ENCODE data around the gene GSN. TPM values are rescaled to one million over a fixed set of nuclear protein-coding genes. Genes with fewer than 3 reads are reported as not detected.

Gene GSN
- total RNA-seq, 1 donor from 2014 or later = 2.9 TPM

DNA sequence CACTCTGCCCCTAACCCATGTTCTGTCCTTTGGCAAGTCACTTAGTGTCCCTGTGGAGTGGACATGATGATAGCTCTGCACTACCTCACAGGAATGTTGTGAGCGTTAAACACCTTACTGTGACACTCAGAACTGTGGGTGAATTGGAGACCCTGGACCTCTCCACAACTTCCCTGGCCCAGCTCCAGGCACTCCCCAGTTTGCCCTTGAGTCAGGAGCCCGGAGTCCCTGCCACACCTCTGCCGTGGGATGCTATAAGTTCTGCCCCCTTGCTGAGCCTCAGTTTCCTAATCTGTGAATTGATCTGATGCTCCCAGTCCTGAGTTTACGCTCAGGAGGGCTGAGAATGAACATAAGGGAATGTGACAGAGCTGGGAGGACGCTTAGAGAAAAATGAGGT, 34.4 kb downstream of the GSN start:
- intact Hi-C loops (cut with micrococcal nuclease) = no loop called here

DNA sequence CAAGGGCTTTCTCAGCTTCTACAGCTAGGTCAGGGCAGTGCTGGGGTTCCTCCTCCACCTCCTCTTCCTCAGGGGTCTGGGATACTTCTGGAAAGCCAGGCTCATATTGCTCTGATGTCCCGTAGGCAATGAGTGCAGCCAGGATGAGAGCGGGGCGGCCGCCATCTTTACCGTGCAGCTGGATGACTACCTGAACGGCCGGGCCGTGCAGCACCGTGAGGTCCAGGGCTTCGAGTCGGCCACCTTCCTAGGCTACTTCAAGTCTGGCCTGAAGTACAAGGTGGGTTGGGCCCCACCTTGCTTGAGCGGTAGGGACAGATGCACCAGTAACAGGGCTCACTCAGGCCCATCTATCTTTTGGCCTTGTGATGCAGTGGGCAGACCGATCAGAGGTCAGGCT, 34.8 kb downstream of the GSN start:
- intact Hi-C loops (cut with micrococcal nuclease) = no loop called here

GRCh38 chr9:121303456-121304451, 35.8 kb downstream of the GSN start:
- intact Hi-C loops (cut with micrococcal nuclease) = no loop called here

- intact Hi-C loops (cut with micrococcal nuclease) = no loop called here
These were observed 36.7 kb downstream of the GSN start for GRCh38 chr9:121304707-121305106.

- intact Hi-C loops (cut with micrococcal nuclease) = no loop called here
These were observed 37.5 kb downstream of the GSN start for GRCh38 chr9:121305269-121305994.

GRCh38 chr9:121307976-121308375, 40.0 kb downstream of the GSN start:
- intact Hi-C loops (cut with micrococcal nuclease) = no loop called here

GRCh38 chr9:121308765-121309164, 40.8 kb downstream of the GSN start:
- intact Hi-C loops (cut with micrococcal nuclease) = no loop called here

DNA sequence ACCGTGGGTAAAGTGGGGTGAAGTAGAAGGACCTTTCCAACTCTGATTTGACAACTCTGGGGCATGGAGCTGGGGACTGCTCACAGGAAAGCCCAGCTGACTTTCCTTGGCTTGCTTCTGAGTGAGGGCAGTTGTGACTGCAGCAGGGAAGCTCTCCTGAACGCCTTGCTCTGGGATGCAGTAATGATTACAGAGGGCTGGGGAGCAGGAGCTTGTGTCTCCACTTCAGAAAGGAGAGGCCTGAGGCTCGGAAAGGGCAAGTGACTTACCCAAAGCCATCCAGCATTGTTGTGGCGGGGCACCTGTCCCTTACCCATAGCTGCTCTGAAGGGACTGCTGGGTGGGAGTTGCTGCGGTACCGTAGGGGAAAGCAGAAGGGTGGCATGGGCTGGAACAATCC, 41.2 kb downstream of the GSN start:
- intact Hi-C loops (cut with micrococcal nuclease) = no loop called here

GRCh38 chr9:121309833-121310425, 42.0 kb downstream of the GSN start:
- intact Hi-C loops (cut with micrococcal nuclease) = no loop called here

DNA sequence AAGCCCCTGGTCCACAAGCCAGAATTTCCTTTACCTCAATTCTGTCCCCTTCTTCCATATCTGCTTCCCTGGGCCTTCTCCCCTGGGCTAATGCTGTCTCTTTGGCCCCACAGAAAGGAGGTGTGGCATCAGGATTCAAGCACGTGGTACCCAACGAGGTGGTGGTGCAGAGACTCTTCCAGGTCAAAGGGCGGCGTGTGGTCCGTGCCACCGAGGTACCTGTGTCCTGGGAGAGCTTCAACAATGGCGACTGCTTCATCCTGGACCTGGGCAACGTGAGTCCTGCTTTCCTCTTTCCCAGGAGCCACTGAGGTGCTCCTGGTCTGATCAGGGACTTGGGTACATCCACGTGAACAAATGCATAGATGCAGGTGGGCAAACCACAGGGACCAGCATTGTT, 42.6 kb downstream of the GSN start:
- intact Hi-C loops (cut with micrococcal nuclease) = no loop called here

- intact Hi-C loops (cut with micrococcal nuclease) = no loop called here
These were observed 44.2 kb downstream of the GSN start for GRCh38 chr9:121312169-121312568.

GRCh38 chr9:121313458-121314152, 45.6 kb downstream of the GSN start:
- intact Hi-C loops (cut with micrococcal nuclease) = no loop called here

GRCh38 chr9:121316378-121316777, 48.4 kb downstream of the GSN start:
- intact Hi-C loops (cut with micrococcal nuclease) = no loop called here

GRCh38 chr9:121316852-121317373, 49.0 kb downstream of the GSN start:
- intact Hi-C loops (cut with micrococcal nuclease) = no loop called here

GRCh38 chr9:121317737-121318630, 50.0 kb downstream of the GSN start:
- intact Hi-C loops (cut with micrococcal nuclease) = no loop called here

DNA sequence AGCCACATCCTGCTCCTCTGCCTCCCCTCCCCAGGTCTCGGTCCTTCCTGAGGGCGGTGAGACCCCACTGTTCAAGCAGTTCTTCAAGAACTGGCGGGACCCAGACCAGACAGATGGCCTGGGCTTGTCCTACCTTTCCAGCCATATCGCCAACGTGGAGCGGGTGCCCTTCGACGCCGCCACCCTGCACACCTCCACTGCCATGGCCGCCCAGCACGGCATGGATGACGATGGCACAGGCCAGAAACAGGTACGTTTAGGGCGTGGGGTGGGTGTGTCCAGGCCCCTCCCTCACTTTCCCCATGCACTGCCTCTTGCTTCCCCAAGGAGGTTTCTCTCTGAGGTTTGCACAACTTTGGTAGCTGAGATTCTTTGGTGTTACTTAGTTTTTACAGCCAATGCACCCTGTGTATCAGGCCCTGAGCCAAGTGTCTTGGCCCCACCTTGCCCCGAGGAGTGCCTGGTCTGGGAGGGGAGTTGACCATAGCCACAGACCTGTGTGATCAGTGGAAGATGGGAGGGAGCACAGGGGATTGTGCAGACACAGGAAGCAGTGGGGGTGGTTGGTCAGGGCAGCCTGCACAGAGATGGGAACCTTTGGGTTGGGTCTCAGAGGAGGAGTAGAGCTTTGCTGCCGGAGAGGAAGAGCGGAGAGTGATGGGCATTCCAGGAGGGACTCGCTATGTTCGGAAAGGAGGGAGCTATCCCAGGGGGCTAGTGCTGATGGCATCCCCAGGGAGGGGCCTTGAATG, 50.8 kb downstream of the GSN start:
- intact Hi-C loops (cut with micrococcal nuclease) = no loop called here

DNA sequence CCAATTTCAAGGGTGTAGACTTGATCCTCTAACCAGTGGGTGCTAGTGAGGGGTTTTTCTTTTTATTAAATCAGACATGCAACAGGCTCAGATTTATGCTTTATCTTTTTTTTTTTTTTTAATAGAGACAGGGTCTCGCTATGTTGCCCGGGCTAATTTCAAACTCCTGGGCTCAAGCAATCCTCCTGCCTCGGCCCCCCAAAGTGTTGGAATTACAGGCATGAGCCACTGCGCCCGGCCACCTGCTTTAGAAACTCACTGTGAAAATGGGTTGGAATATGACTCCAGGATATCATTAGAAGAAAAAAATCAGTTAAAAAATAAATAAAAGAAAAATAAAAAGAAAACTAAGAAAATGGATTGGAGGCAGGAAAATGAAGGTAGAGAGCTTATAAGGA, 51.4 kb downstream of the GSN start:
- intact Hi-C loops (cut with micrococcal nuclease) = no loop called here

DNA sequence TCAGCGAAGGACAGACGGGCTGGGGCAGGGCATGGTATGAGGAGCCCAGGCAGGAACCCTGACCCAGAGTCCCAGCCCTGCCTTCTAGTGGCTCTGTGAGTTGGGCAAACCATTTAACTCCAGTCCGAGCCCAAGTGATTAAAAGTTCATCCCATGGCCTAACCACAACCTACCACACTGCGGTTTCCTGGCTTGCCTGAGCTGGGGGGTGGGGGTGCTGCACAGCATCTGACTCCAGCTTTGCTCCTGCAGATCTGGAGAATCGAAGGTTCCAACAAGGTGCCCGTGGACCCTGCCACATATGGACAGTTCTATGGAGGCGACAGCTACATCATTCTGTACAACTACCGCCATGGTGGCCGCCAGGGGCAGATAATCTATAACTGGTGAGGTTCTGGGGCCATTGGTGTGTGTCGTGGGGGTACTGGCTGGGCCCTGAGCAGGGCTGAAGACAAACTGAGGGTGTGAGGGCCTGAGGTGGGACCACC, 53.1 kb downstream of the GSN start:
- intact Hi-C loops (cut with micrococcal nuclease) = loop anchor here (2.0 kb wide), 2 partner anchors 48 to 226 kb away; no protein-coding TSS in a partner anchor

DNA sequence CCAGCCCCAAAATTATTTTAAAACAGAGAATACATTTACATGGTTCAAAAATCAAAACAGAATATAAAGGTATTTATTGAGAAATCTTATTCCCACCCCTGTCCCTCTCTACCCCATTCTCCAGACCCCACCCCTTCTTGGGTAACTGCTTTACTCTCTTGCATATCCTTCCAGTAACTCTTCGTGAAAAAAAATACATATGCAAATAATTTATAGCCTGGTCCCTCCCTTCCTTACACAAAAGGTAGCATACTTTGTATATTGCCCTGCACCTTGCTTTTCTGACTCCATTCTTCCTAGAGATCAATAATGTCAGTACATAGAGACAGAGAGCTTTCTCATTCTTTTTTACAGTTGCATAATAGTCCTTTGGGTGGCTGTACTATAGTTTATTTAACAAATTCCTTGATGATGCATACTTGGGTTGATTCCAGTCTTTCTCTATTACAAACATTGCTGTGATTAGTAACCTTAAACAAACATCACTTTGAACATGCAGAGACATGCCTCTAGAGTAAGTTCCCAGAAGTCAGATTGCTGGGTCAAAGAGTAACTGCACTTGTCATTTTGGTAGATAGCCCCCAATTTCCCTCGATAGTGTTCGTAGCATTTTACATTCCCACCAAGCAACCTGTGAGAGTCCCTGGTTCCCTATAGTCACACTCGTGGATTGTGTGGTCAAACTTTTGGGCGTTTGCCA, 54.2 kb downstream of the GSN start:
- intact Hi-C loops (cut with micrococcal nuclease) = no loop called here

Measured in T-helper 1 cell treated with Interleukin-12 subunit alpha and Interleukin-12 subunit beta and Interleukin-4 antibody, amounts not matched to agents 30 ng/mL and 1 ng/mL, for 36 hours (primary cell).